A673 (cell line): ENCODE measurements around the gene CIAO2B. TPM values are rescaled to one million over a fixed set of nuclear protein-coding genes. Genes with fewer than 3 reads are reported as not detected.
"Not testable (repeated sequence)": the region's sequence is repeated elsewhere in the genome, so short reads cannot be mapped to it uniquely, and the experiment has no call there.

Experiments used
- BruUV-seq: library from RNA; stranded (reverse); fragments of 400-500 nt; replicated peaks from 2 replicates; lab custom pipeline; 2021; lab: Mats Ljungman, UMichigan
- CTCF ChIA-PET: fragments of 300-600 bp; sonication (Branson Sonifier 250); formaldehyde crosslinking; loops from one replicate; lab custom pipeline; 2022; ENCODE audit warnings: antibody characterized with exemption; lab: Charles Lee
- POLR2A ChIA-PET: fragments of 300-600 bp; sonication (Branson Sonifier 250); formaldehyde crosslinking; loops from one replicate; lab custom pipeline; 2022; ENCODE audit warnings: antibody characterized with exemption; ENCODE audit not compliant: low non-redundant PET; lab: Charles Lee
- DNase-seq: peaks from one replicate; pipeline ENCODE4 v3.0.0-alpha.2; 2015; ENCODE audit warnings: low spot score
- H3K27ac ChIP-seq: fragments of 200-600 bp; sonication (generic); 2 replicates; pipeline ENCODE4 v1.5.1; 2016; ENCODE audit warnings: mixed run types, low read depth, mild to moderate bottlenecking, mixed read lengths, antibody characterized with exemption, low read length; ENCODE audit not compliant: poor library complexity, severe bottlenecking
- H3K27me3 ChIP-seq: fragments of 200-600 bp; sonication (generic); replicated peaks from 2 replicates; pipeline ENCODE4 v1.6.1; 2017; ENCODE audit warnings: mixed run types, low read depth, mild to moderate bottlenecking, mixed read lengths, antibody characterized with exemption, low read length; ENCODE audit not compliant: insufficient read depth, poor library complexity
- H3K36me3 ChIP-seq: fragments of 200-600 bp; sonication (generic); 2 replicates; pipeline ENCODE4 v1.6.1; 2016; ENCODE audit warnings: mixed run types, mild to moderate bottlenecking, mixed read lengths, antibody characterized with exemption, low read length; ENCODE audit not compliant: insufficient read depth, poor library complexity, severe bottlenecking
- H3K4me1 ChIP-seq: fragments of 200-600 bp; sonication (generic); 2 replicates; pipeline ENCODE4 v1.6.1; 2017; ENCODE audit warnings: mixed run types, mild to moderate bottlenecking, mixed read lengths, antibody characterized with exemption, low read length; ENCODE audit not compliant: insufficient read depth, poor library complexity, severe bottlenecking
- H3K4me3 ChIP-seq: fragments of 200-600 bp; sonication (generic); 2 replicates; pipeline ENCODE4 v1.5.1; 2016; ENCODE audit warnings: low read depth, mixed run types, mild to moderate bottlenecking, mixed read lengths, low read length; ENCODE audit not compliant: poor library complexity, severe bottlenecking
- H3K9me3 ChIP-seq: fragments of 200-600 bp; sonication (generic); 2 replicates; pipeline ENCODE4 v1.6.1; 2016; ENCODE audit warnings: mixed run types, low read depth, mild to moderate bottlenecking, mixed read lengths, antibody characterized with exemption, low read length; ENCODE audit not compliant: poor library complexity, severe bottlenecking
- EZH2 ChIP-seq: fragments of 200-600 bp; sonication (generic); IDR thresholded peaks from 2 replicates; pipeline ENCODE4 v1.6.1; 2017; ENCODE audit warnings: borderline replicate concordance, low read depth, mild to moderate bottlenecking, mixed read lengths, antibody characterized with exemption, low read length; ENCODE audit not compliant: poor library complexity, severe bottlenecking
- intact Hi-C: fragments of 100-400 bp; cut with micrococcal nuclease; formaldehyde crosslinking; loops from one replicate; pipeline ENCODE4 v1.10.0; 2022; ENCODE audit not compliant: unreplicated experiment
- total RNA-seq: library from RNA; stranded (reverse); gene quantifications from 2 replicates; pipeline ENCODE4 v1.2.3, GENCODE V29; 2021
- TF ChIP-seq, protein P1 (sequence below): fragments of 300-800, 200-600 bp; sonication (generic); conservative IDR thresholded peaks from 2 replicates; pipeline ENCODE4 v1.5.1; 2017; ENCODE audit warnings: low read depth, mild to moderate bottlenecking, antibody characterized with exemption, low read length, moderate library complexity, mixed read lengths

The CIAO2B gene
- total RNA-seq, 1 experiment from 2014 or later, result 108 TPM

DNA sequence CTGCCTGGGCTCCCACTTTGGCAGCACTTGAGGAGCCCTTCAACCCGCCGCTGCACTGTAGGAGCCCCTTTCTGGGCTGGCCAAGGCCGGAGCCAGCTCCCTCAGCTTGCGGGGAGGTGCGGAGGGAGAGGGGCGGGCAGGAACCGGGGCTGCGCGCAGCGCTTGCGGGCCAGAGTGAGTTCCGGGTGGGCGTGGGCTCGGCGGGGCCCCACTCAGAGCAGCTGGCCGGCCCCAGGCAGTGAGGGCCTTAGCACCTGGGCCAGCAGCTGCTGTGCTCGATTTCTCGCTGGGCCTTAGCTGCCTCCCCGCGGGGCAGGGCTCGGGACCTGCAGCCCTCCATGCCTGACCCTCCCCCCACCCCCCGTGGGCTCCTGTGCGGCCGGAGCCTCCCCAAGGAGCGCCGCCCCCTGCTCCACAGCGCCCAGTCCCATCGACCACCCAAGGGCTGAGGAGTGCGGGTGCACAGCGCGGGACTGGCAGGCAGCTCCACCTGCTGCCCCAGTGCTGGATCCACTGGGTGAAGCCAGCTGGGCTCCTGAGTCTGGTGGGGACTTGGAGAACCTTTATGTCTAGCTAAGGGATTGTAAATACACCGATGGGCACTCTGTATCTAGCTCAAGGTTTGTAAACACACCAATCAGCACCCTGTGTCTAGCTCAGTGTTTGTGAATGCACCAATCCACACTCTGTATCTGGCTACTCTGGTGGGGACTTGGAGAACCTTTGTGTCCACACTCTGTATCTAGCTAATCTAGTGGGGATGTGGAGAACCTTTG is 40.1 kb upstream of the CIAO2B start:
- CTCF ChIA-PET, result interaction anchor here (1.1 kb wide), 1 partner anchor 181 kb away, joined by 3 read pairs; no protein-coding TSS in a partner anchor
- H3K36me3 ChIP-seq, DNase-seq, POLR2A ChIA-PET, H3K4me3 ChIP-seq, H3K27me3 ChIP-seq, H3K27ac ChIP-seq, H3K4me1 ChIP-seq, H3K9me3 ChIP-seq, BruUV-seq, intact Hi-C loops: not testable (repeated sequence)

DNA sequence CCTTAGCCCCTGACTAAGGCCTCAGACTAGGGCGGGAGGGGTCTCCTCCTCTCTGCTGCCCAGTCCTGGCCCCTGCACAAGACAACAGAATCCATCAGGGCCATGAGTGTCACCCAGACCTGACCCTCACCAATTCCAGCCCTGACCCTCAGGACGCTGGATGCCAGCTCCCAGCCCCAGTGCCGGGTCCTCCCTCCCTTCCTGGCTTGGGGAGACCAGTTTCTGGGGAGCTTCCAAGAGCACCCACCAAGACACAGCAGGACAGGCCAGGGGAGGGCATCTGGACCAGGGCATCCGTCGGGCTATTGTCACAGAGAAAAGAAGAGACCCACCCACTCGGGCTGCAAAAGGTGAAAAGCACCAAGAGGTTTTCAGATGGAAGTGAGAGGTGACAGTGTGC is 39.5 kb upstream of the CIAO2B start:
- intact Hi-C loops, result no loop called here
- H3K27ac ChIP-seq, result peak overlapping the region; percentile 60
- H3K27me3 ChIP-seq, result no peaks in the 10 kb centered on the region
- TF ChIP-seq, protein P1, sequence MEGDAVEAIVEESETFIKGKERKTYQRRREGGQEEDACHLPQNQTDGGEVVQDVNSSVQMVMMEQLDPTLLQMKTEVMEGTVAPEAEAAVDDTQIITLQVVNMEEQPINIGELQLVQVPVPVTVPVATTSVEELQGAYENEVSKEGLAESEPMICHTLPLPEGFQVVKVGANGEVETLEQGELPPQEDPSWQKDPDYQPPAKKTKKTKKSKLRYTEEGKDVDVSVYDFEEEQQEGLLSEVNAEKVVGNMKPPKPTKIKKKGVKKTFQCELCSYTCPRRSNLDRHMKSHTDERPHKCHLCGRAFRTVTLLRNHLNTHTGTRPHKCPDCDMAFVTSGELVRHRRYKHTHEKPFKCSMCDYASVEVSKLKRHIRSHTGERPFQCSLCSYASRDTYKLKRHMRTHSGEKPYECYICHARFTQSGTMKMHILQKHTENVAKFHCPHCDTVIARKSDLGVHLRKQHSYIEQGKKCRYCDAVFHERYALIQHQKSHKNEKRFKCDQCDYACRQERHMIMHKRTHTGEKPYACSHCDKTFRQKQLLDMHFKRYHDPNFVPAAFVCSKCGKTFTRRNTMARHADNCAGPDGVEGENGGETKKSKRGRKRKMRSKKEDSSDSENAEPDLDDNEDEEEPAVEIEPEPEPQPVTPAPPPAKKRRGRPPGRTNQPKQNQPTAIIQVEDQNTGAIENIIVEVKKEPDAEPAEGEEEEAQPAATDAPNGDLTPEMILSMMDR, result no peak
- TF ChIP-seq EZH2, result no peak
- no TSS peak for BruUV-seq
- H3K4me1 ChIP-seq, result peaks cover 4% of the 10 kb centered on the region
- POLR2A ChIA-PET, result no interaction called here
- H3K36me3 ChIP-seq, result no peaks in the 10 kb centered on the region
- H3K4me3 ChIP-seq, result no peak overlapping the region
- H3K9me3 ChIP-seq, result no peaks in the 10 kb centered on the region
- CTCF ChIA-PET, result interaction anchor here (1.1 kb wide), 1 partner anchor 182 kb away, joined by 3 read pairs; no protein-coding TSS in a partner anchor
- no peak for DNase-seq

DNA sequence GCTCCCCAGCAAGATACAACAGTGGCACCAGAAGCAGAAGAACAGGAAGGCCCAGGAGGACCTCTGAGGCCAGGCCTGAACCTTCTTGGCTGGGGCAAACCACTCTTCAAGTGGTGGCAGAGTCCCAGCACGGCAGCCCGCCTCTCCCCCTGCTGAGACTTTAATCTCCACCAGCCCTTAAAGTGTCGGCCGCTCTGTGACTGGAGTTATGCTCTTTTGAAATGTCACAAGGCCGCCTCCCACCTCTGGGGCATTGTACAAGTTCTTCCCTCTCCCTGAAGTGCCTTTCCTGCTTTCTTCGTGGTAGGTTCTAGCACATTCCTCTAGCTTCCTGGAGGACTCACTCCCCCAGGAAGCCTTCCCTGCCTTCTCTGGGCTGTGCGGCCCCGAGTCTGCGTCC is 38.8 kb upstream of the CIAO2B start:
- CTCF ChIA-PET, result no interaction called here

More for the DNA sequence above, 38.8 kb upstream of the CIAO2B start:
- POLR2A ChIA-PET, result no interaction called here
- peak; percentile 69 for DNase-seq
- no peak overlapping the region for H3K4me3 ChIP-seq
- no peaks in the 10 kb centered on the region for H3K27me3 ChIP-seq
- no peaks in the 10 kb centered on the region for H3K4me1 ChIP-seq
- peak overlapping the region; percentile 60 for H3K27ac ChIP-seq
- TF ChIP-seq EZH2, result no peak
- TF ChIP-seq, protein P1, result no peak
- H3K9me3 ChIP-seq, result no peaks in the 10 kb centered on the region
- BruUV-seq, result no TSS peak
- intact Hi-C loops, result no loop called here
- no peaks in the 10 kb centered on the region for H3K36me3 ChIP-seq
